GM12878 (cell line): ENCODE results near the gene INCA1. TPM values are rescaled to one million over a fixed set of nuclear protein-coding genes. Genes with fewer than 3 reads are reported as not detected.

Experiments used
- ATF7 ChIP-seq: fragments of 450-650 bp; IDR thresholded peaks from 2 replicates; pipeline ENCODE4 v1.6.1; 2016; ENCODE audit warnings: low read depth, mild to moderate bottlenecking
- CBFB ChIP-seq: IDR thresholded peaks from 2 replicates; pipeline ENCODE4 v1.6.1; 2016; ENCODE audit warnings: antibody characterized with exemption, low read depth
- CHD2 ChIP-seq: IDR thresholded peaks from 2 replicates; pipeline ENCODE4 v1.6.1; 2011; ENCODE audit warnings: low read depth, low read length, improper control_type of control experiment, borderline replicate concordance
- CTCF ChIP-seq, 3 experiments: IDR thresholded peaks in 2 of 3; conservative IDR thresholded peaks in 1 of 3; 2 replicates each; pipeline ENCODE4 v1.5.1; 2011; ENCODE audit warnings: low read depth in 3 of 3, low read length in 3 of 3, mild to moderate bottlenecking in 3 of 3, control low read depth in 2 of 3, moderate library complexity in 2 of 3, inconsistent platforms in 1 of 3, mixed read lengths in 1 of 3; ENCODE audit not compliant: control insufficient read depth in 2 of 3, insufficient read depth in 1 of 3; ENCODE audit errors: extremely low read depth in 1 of 3
- IRF5 ChIP-seq: fragments of 450-650 bp; IDR thresholded peaks from 2 replicates; pipeline ENCODE4 v1.6.1; 2017; ENCODE audit warnings: borderline replicate concordance
- JUND ChIP-seq: IDR thresholded peaks from 2 replicates; pipeline ENCODE4 v1.6.1; 2012; ENCODE audit warnings: low read depth, mild to moderate bottlenecking, low read length, improper control_type of control experiment, moderate library complexity
- KAT2A ChIP-seq: conservative IDR thresholded peaks from 2 replicates; pipeline ENCODE4 v1.6.1; 2011; ENCODE audit warnings: low read depth, low read length; ENCODE audit not compliant: control insufficient read depth
- KDM1A ChIP-seq: fragments of 200-600 bp; sonication (generic); IDR thresholded peaks from 2 replicates; pipeline ENCODE4 v1.6.1; 2016; ENCODE audit warnings: borderline replicate concordance
- MEF2A ChIP-seq: IDR thresholded peaks from 2 replicates; pipeline ENCODE4 v1.6.1; 2011; ENCODE audit warnings: low read depth, mild to moderate bottlenecking, low read length, moderate library complexity; ENCODE audit not compliant: insufficient read depth
- NFXL1 ChIP-seq: fragments of 450-650 bp; IDR thresholded peaks from 2 replicates; pipeline ENCODE4 v1.6.1; 2017; ENCODE audit warnings: antibody characterized with exemption, mild to moderate bottlenecking, borderline replicate concordance
- POLR2AphosphoS5 ChIP-seq: IDR thresholded peaks from 2 replicates; pipeline ENCODE4 v1.6.1; 2011; ENCODE audit warnings: mild to moderate bottlenecking, low read length, inconsistent platforms
- SPI1 ChIP-seq: IDR thresholded peaks from 2 replicates; pipeline ENCODE4 v1.6.1; 2011; ENCODE audit warnings: low read depth, mild to moderate bottlenecking, low read length, moderate library complexity, borderline replicate concordance; ENCODE audit not compliant: insufficient read depth
- STAT1 ChIP-seq: fragments of 450-650 bp; conservative IDR thresholded peaks from 2 replicates; pipeline ENCODE4 v1.6.1; 2014; ENCODE audit warnings: antibody characterized with exemption, mild to moderate bottlenecking
- ZBTB40 ChIP-seq: fragments of 450-650 bp; IDR thresholded peaks from 2 replicates; pipeline ENCODE4 v1.6.1; 2016; ENCODE audit warnings: mild to moderate bottlenecking, moderate library complexity, borderline replicate concordance
- ZNF207 ChIP-seq: fragments of 450-650 bp; IDR thresholded peaks from 2 replicates; pipeline ENCODE4 v1.6.1; 2014; ENCODE audit warnings: antibody characterized with exemption, mild to moderate bottlenecking, borderline replicate concordance
- ZNF592 ChIP-seq: fragments of 450-650 bp; IDR thresholded peaks from 2 replicates; pipeline ENCODE4 v1.6.1; 2017; ENCODE audit warnings: mild to moderate bottlenecking, moderate library complexity
- ZNF622 ChIP-seq: fragments of 450-650 bp; IDR thresholded peaks from 2 replicates; pipeline ENCODE4 v1.6.1; 2017; ENCODE audit warnings: mild to moderate bottlenecking, inconsistent platforms
- polyA plus RNA-seq, 11 experiments: library from polyadenylated mRNA; depleted of rRNA in 4 of 11; unstranded in 6 of 11; stranded (reverse) in 5 of 11; fragments of >200 nt; fragmentation: Nextera tagmentation in 4 of 11; fragmentation: Illumina TruSeq in 1 of 11; extraction: Ambion mirVana in 4 of 11; extraction: Trizol in 1 of 11; gene quantifications; 1 replicate in 1 of 11; 2 replicates in 10 of 11; pipeline versions ENCODE4 v1.2.1 to v1.2.3, GENCODE V29; 2011 to 2016; ENCODE audit warnings: inconsistent platforms in 2 of 11, missing spikeins in 2 of 11, low read depth in 1 of 11
- total RNA-seq, 4 experiments: library from RNA; depleted of rRNA in 3 of 4; stranded (reverse); fragments of >200 nt in 3 of 4; fragmentation: Illumina TruSeq in 1 of 4; extraction: Trizol in 1 of 4; gene quantifications; 2 replicates each; pipeline versions ENCODE4 v1.2.1 to v1.2.3, GENCODE V29; 2013 to 2021

The INCA1 gene
- total and polyA plus RNA-seq, 10 of the 15 experiments (the other 5 are each of a cell fraction or from before 2014, with no cell fraction given) = 0.19 to 1.8 (median 0.45) TPM

GRCh38 chr17:4967539-4968485, 29.5 kb downstream of the INCA1 start, which contains the start of gene SPAG7 (continued):
- no peak for TF ChIP-seq STAT1
- peak; percentile 44; the same call in 1 of the 2 replicates for TF ChIP-seq ZNF207
- TF ChIP-seq ZNF622 = no peak
- TF ChIP-seq POLR2AphosphoS5 = peak; percentile 89
- no peak for TF ChIP-seq JUND
- TF ChIP-seq NFXL1 = no peak
- peak; percentile 25; the same call in 1 of the 2 replicates for TF ChIP-seq ATF7
- TF ChIP-seq KAT2A = no peak
- TF ChIP-seq ZBTB40 = peak; percentile 51; the same call in 1 of the 2 replicates
- TF ChIP-seq CTCF (IDR thresholded peaks at IDR 0.05 in 2 of 3, conservative IDR thresholded peaks at IDR 0.05 in 1 of 3; ENCODE audit: control insufficient read depth in 2 of 3, extremely low read depth in 1 of 3, insufficient read depth in 1 of 3, low read depth in 3 of 3, low read length in 3 of 3) = no peak
- peak; percentile 93 for TF ChIP-seq ZNF592
- TF ChIP-seq CBFB = peak; percentile 72; the same call in 1 of the 2 replicates
- TF ChIP-seq CHD2 = no peak
- no peak for TF ChIP-seq SPI1
- no peak for TF ChIP-seq KDM1A
- TF ChIP-seq IRF5 = no peak
- TF ChIP-seq MEF2A = no peak
